GM10847 (cell line): ENCODE results near the gene CHMP1A.

Source experiments
- POLR2A ChIP-seq: IDR thresholded peaks from 2 replicates; pipeline ENCODE4 v1.6.1; 2011; ENCODE audit not compliant: insufficient read length; ENCODE audit errors: extremely low read depth

Gene CHMP1A

GRCh38 chr16:89670496-89671431, 13.3 kb upstream of the CHMP1A start:
- TF ChIP-seq POLR2A = no peak

DNA sequence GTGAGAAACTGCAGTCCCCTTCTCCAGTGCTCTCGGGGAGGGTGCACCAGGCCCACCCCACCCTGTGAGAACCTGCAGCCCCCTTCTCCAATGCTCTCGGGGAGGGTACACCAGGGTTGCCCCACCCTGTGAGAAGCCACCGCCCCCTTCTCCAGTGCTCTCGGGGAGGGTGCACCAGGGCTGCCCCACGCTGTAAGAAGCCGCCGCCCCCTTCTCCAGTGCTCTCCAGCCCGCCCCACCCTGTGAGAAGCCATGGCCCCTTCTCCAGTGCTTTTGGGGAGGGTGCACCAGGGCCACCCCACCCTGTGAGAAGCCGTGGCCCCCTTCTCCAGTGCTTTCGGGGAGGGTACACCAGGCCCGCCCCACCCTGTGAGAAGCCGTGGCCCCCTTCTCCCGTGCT, 12.2 kb upstream of the CHMP1A start:
- no peak for TF ChIP-seq POLR2A

- no peak for TF ChIP-seq POLR2A
These were observed 11.3 kb upstream of the CHMP1A start for GRCh38 chr16:89668790-89669158.

DNA sequence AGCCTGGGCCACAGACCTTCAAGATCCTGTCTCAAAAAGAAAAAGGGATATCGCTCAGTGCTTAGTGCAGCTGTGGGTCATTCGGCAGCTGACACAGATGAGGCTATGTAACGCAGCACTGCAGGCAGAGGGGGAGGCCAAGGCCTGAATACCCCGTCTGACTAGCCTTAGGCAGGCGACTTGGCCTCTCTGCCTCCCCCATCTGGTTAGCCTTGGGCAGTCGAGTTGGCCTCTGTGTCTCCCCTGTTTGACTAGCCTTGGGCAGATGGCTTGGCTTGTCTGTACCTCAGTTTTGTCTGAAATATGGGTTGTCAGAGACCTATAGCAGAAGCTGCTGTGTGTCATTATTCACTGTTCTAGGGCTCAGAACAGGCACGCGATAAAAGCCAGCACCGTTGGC, 10.1 kb upstream of the CHMP1A start:
- TF ChIP-seq POLR2A = no peak

DNA sequence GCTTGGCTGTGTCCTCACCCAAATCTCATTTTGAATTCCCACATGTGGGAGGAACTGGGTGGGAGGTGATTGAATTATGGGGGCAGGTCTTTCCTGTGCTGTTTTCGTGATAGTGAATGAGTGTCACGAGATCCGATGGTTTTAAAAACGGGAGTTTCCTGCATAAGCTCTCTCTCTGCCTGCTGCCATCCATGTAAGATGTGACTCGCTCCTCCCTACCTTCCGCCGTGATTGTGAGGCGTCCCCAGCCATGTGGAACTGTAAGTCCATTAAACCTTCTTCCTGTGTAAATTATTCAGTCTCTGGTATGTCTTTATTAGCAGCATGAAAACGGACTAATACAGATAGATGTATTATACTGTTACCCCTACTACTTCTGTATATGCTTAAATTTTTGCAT, 3.7 kb upstream of the CHMP1A start:
- no peak for TF ChIP-seq POLR2A

DNA sequence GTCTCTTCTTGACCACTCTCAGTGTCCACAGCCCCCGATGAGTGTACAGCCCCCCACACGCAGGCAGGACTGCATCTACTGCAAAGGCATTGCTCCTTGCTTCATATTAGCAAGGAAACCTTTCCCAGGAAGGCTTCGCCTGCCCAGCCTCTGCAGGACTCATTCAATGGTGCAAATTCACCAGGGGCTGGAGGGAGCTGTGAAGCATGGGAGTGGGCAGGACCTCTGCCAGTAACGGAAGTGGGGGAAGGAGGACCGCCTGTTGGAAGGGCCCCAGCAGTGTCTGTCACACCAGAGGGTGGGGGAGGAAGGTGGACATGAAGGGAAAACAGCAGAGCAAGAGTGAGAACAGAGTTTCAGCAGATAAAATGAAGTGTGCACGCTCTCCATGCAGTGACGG, 2.6 kb upstream of the CHMP1A start:
- no peak for TF ChIP-seq POLR2A

- no peak for TF ChIP-seq POLR2A
These were observed 842 bp upstream of the CHMP1A start for GRCh38 chr16:89658221-89658879.

DNA sequence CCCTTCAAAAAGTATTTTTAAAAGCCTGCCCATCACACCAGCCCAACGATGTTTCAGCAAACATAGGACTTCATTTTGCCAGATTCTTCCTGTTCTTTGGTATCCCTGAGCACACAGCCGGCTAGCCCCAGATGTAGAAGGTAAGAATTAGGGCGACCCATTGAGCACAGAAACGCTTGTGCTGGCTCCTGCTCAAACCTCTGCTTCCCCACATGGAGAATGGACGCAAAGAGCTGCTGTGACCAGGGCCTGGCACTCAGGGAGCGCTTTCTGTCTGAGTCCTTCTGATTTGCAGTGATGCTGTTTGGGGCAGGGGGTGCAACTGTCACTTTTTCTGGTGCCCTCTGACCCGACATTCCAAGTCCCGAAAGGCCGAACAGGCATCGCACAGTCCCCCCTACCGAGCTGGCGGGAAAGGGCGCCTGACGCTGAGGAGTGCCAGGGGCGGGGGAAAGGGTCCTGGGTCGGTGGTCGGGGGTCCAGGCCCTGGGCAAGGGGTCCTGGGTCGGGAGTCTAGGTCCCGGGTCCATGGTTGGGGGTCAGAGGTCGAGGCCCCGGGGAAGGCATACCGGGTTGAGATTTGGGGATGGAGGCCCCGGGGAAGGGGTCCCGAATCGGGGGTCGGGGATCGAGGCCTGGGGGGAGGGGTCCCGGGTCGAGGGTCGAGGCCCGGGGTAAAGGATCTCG, 930 bp downstream of the CHMP1A start:
- no peak for TF ChIP-seq POLR2A

GRCh38 chr16:89655062-89655643, 2.4 kb downstream of the CHMP1A start:
- no peak for TF ChIP-seq POLR2A

DNA sequence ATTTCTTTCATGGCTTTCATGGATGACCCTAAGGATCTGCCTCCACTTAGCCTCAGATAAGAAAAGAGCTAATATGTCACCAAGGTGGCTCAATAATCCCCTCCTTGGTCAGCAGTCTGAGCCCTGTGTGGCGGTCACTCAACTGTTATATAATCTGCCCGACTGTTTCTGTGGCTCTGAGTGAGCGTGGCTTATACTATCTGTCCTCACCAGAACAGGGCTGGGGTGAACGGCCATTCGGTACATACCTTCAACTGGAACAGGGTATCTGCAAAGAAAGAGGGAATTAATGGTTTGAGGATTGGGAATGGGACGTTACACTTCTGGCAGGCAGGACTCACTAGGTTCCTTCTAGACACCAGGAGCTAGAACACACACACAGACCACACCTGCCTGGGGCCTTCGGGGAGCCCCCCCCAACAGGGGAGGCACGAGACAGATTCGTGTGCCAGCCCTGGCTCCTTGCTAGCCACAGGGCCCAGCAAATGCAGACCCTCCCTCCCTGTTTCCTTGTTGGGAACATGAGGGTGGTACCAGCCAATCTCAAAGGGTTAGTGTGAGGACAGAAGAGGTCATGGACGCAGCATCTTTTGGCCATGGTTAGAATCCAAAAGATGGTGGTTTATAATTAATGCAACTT, 3.7 kb downstream of the CHMP1A start:
- no peak for TF ChIP-seq POLR2A

DNA sequence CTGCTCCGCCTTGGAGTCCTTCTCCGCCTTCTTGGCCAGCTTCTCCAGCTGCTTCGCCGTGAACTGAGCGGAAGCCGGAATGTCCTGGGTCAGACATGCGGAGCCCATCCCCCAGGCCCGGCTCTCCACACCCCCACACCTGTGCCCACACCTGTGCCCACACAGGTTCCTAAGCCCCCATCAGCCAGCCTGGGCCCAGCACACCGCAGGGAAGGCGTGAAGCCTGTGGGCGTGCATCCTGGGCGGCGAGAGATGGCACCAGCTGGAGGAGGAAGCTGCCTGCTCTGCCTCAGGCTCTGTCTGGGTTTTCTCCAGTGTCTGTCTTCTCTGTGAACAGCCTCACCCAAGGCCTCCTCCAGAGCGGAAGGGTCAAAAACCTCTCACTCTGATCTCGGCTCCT, 5.9 kb downstream of the CHMP1A start:
- no peak for TF ChIP-seq POLR2A

DNA sequence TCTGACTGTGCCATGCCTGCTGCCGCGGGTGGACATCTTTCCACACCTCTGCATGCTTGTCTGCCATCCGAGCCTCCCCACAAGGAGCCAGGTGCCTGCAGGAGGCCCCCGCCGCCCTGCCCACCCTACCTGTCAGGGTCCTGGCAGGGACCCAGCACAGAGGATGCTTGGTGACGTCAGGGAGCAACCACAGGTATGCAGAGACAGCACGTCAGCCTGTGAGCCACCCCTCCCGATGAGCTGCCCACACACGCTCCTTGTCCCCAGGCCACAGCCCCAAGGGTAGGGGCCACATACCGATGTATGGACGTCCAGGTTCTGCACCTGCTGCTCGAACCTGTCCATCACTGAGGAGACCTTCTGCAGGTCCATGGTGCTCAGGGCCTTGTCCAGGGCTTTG, 10.6 kb downstream of the CHMP1A start:
- TF ChIP-seq POLR2A = no peak

GRCh38 chr16:89646270-89646669, 11.2 kb downstream of the CHMP1A start:
- TF ChIP-seq POLR2A = no peak

- no peak for TF ChIP-seq POLR2A
These were observed 12.4 kb downstream of the CHMP1A start for GRCh38 chr16:89645122-89645521.

DNA sequence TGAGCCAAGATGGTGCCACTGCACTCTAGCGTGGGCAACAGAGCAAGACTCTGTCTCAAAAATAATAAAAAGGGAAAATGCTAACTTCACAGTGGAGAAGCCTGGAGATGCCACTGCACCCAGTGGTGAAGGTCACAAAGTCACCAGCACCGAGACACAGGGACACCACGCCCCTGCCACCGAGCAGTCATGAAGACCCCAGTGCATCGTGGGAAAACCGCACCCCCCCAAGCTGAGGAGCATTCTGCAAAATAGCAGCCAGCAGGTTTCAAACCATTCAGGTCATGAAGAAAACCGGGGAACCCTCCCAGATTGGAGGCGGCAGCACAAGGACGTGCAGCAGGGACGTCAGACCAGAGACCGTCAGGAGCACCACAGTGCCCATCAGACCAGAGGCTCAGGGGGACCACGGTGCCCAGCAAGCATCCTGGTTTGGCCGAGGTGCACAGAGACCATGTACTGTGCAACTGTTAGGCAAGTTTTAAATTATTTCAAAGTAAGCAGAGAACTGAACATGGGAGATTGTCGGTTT, 13.7 kb downstream of the CHMP1A start:
- no peak for TF ChIP-seq POLR2A
